ENCODE measurements around the gene SPRR5. TPM values are rescaled to one million over a fixed set of nuclear protein-coding genes. Genes with fewer than 3 reads are reported as not detected.

SPRR5 gene
- total RNA-seq, 2 experiments from 2014 or later, result not detected

GRCh38 chr1:152997901-152998300 is 50.9 kb downstream of the SPRR5 start:
- intact Hi-C loops (cut with micrococcal nuclease), result no loop called here
- no peak overlapping the region for H3K4me3 Mint-ChIP-seq
- POLR2A ChIA-PET, result no interaction called here
- DNase-seq, result no peak
- no peak overlapping the region for H3K27ac Mint-ChIP-seq
- H3K27me3 Mint-ChIP-seq, result peaks cover 14% of the 10 kb centered on the region
- CTCF ChIA-PET, result no interaction called here
- no peaks in the 10 kb centered on the region for H3K9me3 Mint-ChIP-seq
- H3K36me3 Mint-ChIP-seq, result no peaks in the 10 kb centered on the region
- H3K4me1 Mint-ChIP-seq (ENCODE audit: low read depth), result no peaks in the 10 kb centered on the region

GRCh38 chr1:152998476-152998875 is 51.5 kb downstream of the SPRR5 start:
- no peaks in the 10 kb centered on the region for H3K9me3 Mint-ChIP-seq
- POLR2A ChIA-PET, result no interaction called here

More at GRCh38 chr1:152998476-152998875, 51.5 kb downstream of the SPRR5 start:
- DNase-seq, result no peak
- H3K27me3 Mint-ChIP-seq, result peaks cover 14% of the 10 kb centered on the region
- CTCF ChIA-PET, result no interaction called here
- H3K4me3 Mint-ChIP-seq, result no peak overlapping the region
- no peak overlapping the region for H3K27ac Mint-ChIP-seq
- no peaks in the 10 kb centered on the region for H3K4me1 Mint-ChIP-seq (ENCODE audit: low read depth)
- intact Hi-C loops (cut with micrococcal nuclease), result no loop called here
- H3K36me3 Mint-ChIP-seq, result no peaks in the 10 kb centered on the region

Other genes starting within 250 kb of the SPRR5 start
- gene LCE2A, start 248.9 kb upstream of the SPRR5 start, total RNA-seq, result not detected
- gene LCE4A, start 239.0 kb upstream of the SPRR5 start, total RNA-seq, result not detected
- gene KPRP, start 189.2 kb upstream of the SPRR5 start, total RNA-seq, result not detected
- gene LCE1F, start 172.1 kb upstream of the SPRR5 start, total RNA-seq, result not detected
- gene LCE1E, start 160.9 kb upstream of the SPRR5 start, total RNA-seq, result not detected
- gene LCE1D, start 150.5 kb upstream of the SPRR5 start, total RNA-seq, result not detected
- not detected for gene LCE1C, start 140.6 kb upstream of the SPRR5 start, total RNA-seq
- gene LCE1B, start 135.2 kb upstream of the SPRR5 start, total RNA-seq, result not detected
- not detected for gene LCE1A, start 119.7 kb upstream of the SPRR5 start, total RNA-seq
- not detected for gene LCE6A, start 104.3 kb upstream of the SPRR5 start, total RNA-seq
- gene LCE7A, start 87.2 kb upstream of the SPRR5 start, total RNA-seq, result not detected
- not detected for gene SMCP, start 68.9 kb upstream of the SPRR5 start, total RNA-seq
- not detected for gene IVL, start 38.7 kb upstream of the SPRR5 start, total RNA-seq
- gene SPRR4, start 23.4 kb downstream of the SPRR5 start, total RNA-seq, result not detected
- gene SPRR1A, start 36.9 kb downstream of the SPRR5 start, total RNA-seq, result not detected
- gene SPRR3, start 54.5 kb downstream of the SPRR5 start, total RNA-seq, result not detected
- not detected for gene SPRR1B, start 84.0 kb downstream of the SPRR5 start, total RNA-seq
- not detected for gene SPRR2D, start 93.9 kb downstream of the SPRR5 start, total RNA-seq
- not detected for gene SPRR2A, start 110.3 kb downstream of the SPRR5 start, total RNA-seq
- gene SPRR2B, start 124.4 kb downstream of the SPRR5 start, total RNA-seq, result not detected
- gene SPRR2E, start 147.3 kb downstream of the SPRR5 start, total RNA-seq, result not detected
- not detected for gene SPRR2F, start 166.3 kb downstream of the SPRR5 start, total RNA-seq
- gene SPRR2G, start 203.7 kb downstream of the SPRR5 start, total RNA-seq, result not detected

Measured in activated CD4-positive, alpha-beta memory T cell treated with anti-CD3 and anti-CD28 coated beads for 36 hours (primary cell).